ENCODE data around the gene PRTG. TPM values are rescaled to one million over a fixed set of nuclear protein-coding genes. Genes with fewer than 3 reads are reported as not detected.

Gene PRTG
- total and polyA plus RNA-seq, 4 donors = 0.05 to 2.4 (median 0.25) TPM

DNA sequence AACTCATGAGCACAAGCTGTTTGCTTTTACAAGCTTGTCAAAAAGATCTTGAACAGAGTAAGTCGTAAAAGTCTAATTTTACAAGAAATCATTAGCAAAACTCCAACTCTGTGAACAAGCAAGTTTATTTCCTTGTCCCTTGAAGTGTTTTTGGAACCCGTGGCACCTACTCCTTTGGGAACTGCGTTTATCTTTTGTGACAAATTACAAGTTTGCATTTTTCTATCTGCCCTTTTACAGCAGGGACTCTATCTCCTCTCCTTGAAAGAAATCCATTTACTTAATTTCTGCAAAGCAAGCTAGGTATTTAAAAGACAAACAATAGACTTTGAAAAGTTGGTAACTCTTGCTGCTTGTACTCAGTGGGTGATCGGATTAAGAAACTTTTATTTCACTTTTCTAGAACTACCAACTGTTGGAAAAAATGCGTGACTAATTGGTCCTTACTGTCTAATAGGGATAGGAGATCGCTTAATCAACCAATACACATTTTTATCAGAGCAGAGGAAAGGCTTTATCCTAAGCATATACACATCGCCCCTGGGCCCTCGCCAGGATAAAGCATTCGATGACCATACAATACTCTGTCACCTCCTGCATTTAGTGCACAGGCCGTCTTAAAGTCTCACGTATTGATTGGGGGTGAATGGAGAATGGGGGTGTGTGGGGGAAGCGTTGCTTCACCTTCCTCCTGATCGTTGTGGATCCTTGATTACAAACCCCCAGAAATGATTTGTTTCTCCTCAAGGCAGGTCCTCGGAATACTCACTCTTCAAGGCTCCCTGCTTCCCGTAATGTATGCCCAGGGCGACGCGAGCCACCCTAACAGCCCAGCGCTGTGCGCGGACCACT is 1.7 kb downstream of the PRTG start:
- Histone ChIP-seq H3K4me1 (ENCODE audit: control insufficient read depth in 4 of 4, insufficient read depth in 4 of 4, low read length in 3 of 4) (peaks cover 11 to 23% (median 13%) of the 10 kb centered on the region in 4 donors), H3K9ac (ENCODE audit: low read depth in 1 of 2, low read length in 2 of 2) (no peak overlapping the region), H3K36me3 (ENCODE audit: control insufficient read depth in 4 of 4, insufficient read depth in 3 of 4, low read depth in 1 of 4, low read length in 3 of 4) (no peaks in the 10 kb centered on the region), H3K9me3 (ENCODE audit: control insufficient read depth in 4 of 4, low read length in 3 of 4) (no peaks in the 10 kb centered on the region), H3K4me3 (ENCODE audit: low read depth in 1 of 3, low read length in 3 of 3) (peak overlapping the region in 1 of 3 donors; percentile 62), H3K27ac (ENCODE audit: low read depth in 1 of 2, low read length in 2 of 2) (no peak overlapping the region), H3K27me3 (ENCODE audit: control insufficient read depth in 4 of 4, insufficient read depth in 4 of 4, low read length in 3 of 4) (peaks cover 0 to 17% (median 7%) of the 10 kb centered on the region in 4 donors)
- DNase-seq (ENCODE audit: low spot score) = no peak
- 34% methylated on average over 21 of the region's 21 CpGs for WGBS
- TF ChIP-seq SP1 (IDR thresholded peaks at IDR 0.05) (no peak), YY1 (IDR thresholded peaks at IDR 0.05) (no peak)
- TF ChIP-seq, protein P1, sequence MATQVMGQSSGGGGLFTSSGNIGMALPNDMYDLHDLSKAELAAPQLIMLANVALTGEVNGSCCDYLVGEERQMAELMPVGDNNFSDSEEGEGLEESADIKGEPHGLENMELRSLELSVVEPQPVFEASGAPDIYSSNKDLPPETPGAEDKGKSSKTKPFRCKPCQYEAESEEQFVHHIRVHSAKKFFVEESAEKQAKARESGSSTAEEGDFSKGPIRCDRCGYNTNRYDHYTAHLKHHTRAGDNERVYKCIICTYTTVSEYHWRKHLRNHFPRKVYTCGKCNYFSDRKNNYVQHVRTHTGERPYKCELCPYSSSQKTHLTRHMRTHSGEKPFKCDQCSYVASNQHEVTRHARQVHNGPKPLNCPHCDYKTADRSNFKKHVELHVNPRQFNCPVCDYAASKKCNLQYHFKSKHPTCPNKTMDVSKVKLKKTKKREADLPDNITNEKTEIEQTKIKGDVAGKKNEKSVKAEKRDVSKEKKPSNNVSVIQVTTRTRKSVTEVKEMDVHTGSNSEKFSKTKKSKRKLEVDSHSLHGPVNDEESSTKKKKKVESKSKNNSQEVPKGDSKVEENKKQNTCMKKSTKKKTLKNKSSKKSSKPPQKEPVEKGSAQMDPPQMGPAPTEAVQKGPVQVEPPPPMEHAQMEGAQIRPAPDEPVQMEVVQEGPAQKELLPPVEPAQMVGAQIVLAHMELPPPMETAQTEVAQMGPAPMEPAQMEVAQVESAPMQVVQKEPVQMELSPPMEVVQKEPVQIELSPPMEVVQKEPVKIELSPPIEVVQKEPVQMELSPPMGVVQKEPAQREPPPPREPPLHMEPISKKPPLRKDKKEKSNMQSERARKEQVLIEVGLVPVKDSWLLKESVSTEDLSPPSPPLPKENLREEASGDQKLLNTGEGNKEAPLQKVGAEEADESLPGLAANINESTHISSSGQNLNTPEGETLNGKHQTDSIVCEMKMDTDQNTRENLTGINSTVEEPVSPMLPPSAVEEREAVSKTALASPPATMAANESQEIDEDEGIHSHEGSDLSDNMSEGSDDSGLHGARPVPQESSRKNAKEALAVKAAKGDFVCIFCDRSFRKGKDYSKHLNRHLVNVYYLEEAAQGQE (IDR thresholded peaks at IDR 0.05) = no peak

DNA sequence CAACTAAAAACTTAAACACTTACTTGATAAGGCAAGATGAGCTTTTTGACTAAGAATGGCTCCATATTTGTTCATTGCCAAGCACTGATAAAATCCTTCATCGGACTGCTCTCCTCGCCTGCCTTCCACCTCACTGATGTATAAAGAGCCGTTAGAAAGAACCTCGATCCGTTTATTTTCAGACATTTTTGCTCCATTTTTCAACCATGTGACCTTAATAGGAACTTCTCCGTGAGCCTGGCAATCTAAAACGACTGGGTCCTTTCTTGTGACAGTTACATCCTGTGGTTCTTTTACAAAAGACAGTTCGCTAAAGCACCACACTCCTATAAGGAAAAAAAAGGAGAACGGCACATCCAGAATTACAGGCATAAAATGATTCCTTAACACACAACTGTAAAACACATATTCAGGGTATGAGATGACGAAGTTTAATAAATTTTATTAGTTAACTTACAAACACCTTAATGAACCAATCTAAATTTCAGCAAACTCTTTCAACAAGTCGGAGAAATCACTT is 2.5 kb downstream of the PRTG start:
- no peaks in the 10 kb centered on the region for H3K36me3 ChIP-seq (ENCODE audit: control insufficient read depth in 4 of 4, insufficient read depth in 3 of 4, low read depth in 1 of 4, low read length in 3 of 4)
- no peak overlapping the region for H3K4me3 ChIP-seq (ENCODE audit: low read depth in 1 of 3, low read length in 3 of 3)
- DNase-seq (ENCODE audit: low spot score) = no peak
- TF ChIP-seq RXRA (IDR thresholded peaks at IDR 0.05) (no peak), HNF4A (conservative IDR thresholded peaks at IDR 0.05) (no peak), TAF1 (conservative IDR thresholded peaks at IDR 0.05) (no peak), EGR1 (IDR thresholded peaks at IDR 0.05; ENCODE audit: low read depth in 2 of 2) (no peak), RAD21 (IDR thresholded peaks at IDR 0.05) (no peak), FOXA2 (IDR thresholded peaks at IDR 0.05) (no peak), HNF4G (IDR thresholded peaks at IDR 0.05) (no peak), SP1 (IDR thresholded peaks at IDR 0.05) (no peak), JUND (IDR thresholded peaks at IDR 0.05) (no peak), GABPA (IDR thresholded peaks at IDR 0.05 in 1 of 2, conservative IDR thresholded peaks at IDR 0.05 in 1 of 2) (no peak), FOXA1 (IDR thresholded peaks at IDR 0.05) (no peak), YY1 (IDR thresholded peaks at IDR 0.05) (no peak), NR2F2 (IDR thresholded peaks at IDR 0.05) (no peak)
- TF ChIP-seq, protein P2, sequence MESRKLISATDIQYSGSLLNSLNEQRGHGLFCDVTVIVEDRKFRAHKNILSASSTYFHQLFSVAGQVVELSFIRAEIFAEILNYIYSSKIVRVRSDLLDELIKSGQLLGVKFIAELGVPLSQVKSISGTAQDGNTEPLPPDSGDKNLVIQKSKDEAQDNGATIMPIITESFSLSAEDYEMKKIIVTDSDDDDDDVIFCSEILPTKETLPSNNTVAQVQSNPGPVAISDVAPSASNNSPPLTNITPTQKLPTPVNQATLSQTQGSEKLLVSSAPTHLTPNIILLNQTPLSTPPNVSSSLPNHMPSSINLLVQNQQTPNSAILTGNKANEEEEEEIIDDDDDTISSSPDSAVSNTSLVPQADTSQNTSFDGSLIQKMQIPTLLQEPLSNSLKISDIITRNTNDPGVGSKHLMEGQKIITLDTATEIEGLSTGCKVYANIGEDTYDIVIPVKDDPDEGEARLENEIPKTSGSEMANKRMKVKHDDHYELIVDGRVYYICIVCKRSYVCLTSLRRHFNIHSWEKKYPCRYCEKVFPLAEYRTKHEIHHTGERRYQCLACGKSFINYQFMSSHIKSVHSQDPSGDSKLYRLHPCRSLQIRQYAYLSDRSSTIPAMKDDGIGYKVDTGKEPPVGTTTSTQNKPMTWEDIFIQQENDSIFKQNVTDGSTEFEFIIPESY (IDR thresholded peaks at IDR 0.05) = no peak
- TF ChIP-seq, protein P1 (IDR thresholded peaks at IDR 0.05) = no peak
- TF ChIP-seq, protein P3, sequence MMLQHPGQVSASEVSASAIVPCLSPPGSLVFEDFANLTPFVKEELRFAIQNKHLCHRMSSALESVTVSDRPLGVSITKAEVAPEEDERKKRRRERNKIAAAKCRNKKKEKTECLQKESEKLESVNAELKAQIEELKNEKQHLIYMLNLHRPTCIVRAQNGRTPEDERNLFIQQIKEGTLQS (IDR thresholded peaks at IDR 0.05) = no peak
- TF ChIP-seq, protein P4, sequence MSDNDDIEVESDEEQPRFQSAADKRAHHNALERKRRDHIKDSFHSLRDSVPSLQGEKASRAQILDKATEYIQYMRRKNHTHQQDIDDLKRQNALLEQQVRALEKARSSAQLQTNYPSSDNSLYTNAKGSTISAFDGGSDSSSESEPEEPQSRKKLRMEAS (IDR thresholded peaks at IDR 0.05) = no peak
- TF ChIP-seq, protein P5, sequence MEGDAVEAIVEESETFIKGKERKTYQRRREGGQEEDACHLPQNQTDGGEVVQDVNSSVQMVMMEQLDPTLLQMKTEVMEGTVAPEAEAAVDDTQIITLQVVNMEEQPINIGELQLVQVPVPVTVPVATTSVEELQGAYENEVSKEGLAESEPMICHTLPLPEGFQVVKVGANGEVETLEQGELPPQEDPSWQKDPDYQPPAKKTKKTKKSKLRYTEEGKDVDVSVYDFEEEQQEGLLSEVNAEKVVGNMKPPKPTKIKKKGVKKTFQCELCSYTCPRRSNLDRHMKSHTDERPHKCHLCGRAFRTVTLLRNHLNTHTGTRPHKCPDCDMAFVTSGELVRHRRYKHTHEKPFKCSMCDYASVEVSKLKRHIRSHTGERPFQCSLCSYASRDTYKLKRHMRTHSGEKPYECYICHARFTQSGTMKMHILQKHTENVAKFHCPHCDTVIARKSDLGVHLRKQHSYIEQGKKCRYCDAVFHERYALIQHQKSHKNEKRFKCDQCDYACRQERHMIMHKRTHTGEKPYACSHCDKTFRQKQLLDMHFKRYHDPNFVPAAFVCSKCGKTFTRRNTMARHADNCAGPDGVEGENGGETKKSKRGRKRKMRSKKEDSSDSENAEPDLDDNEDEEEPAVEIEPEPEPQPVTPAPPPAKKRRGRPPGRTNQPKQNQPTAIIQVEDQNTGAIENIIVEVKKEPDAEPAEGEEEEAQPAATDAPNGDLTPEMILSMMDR (IDR thresholded peaks at IDR 0.05; ENCODE audit: low read depth, low read length, missing input control) = no peak
- H3K27ac ChIP-seq (ENCODE audit: low read depth in 1 of 2, low read length in 2 of 2) = no peak overlapping the region
- H3K9ac ChIP-seq (ENCODE audit: low read depth in 1 of 2, low read length in 2 of 2) = no peak overlapping the region
- H3K9me3 ChIP-seq (ENCODE audit: control insufficient read depth in 4 of 4, low read length in 3 of 4) = no peaks in the 10 kb centered on the region
- H3K27me3 ChIP-seq (ENCODE audit: control insufficient read depth in 4 of 4, insufficient read depth in 4 of 4, low read length in 3 of 4) = peaks cover 0 to 17% (median 7%) of the 10 kb centered on the region in 4 donors
- 64% methylated on average over 11 of the region's 11 CpGs for WGBS
- peaks cover 11 to 23% (median 13%) of the 10 kb centered on the region in 4 donors for H3K4me1 ChIP-seq (ENCODE audit: control insufficient read depth in 4 of 4, insufficient read depth in 4 of 4, low read length in 3 of 4)
